GM23338 (cell line): ENCODE data around the gene LIF. TPM values are rescaled to one million over a fixed set of nuclear protein-coding genes. Genes with fewer than 3 reads are reported as not detected.
A peak's percentile ranks its signal among the peaks of the same experiment; 100 is the strongest.

Source experiments
- ATAC-seq: fragments of 200-7000 bp; cut with Tn5 transposase; 3 replicates; pipeline ENCODE4 v1.9.1; 2020
- DNase-seq: peaks from one replicate; pipeline ENCODE4 v3.0.0-alpha.2; 2015; ENCODE audit warnings: low spot score
- H2AFZ ChIP-seq: fragments of 200-600 bp; sonication (generic); 2 replicates; pipeline ENCODE4 v1.8.0; 2016; ENCODE audit warnings: antibody characterized with exemption, mild to moderate bottlenecking, moderate library complexity
- H3F3A ChIP-seq: fragments of 200-600 bp; sonication (generic); replicated peaks from 2 replicates; pipeline ENCODE4 v1.8.0; 2017; ENCODE audit warnings: antibody characterized with exemption, mixed run types, low read depth
- H3K27ac ChIP-seq: fragments of 200-600 bp; sonication (generic); 2 replicates; pipeline ENCODE4 v1.6.1; 2016; ENCODE audit warnings: low read depth
- H3K27me3 ChIP-seq: fragments of 200-600 bp; sonication (generic); 2 replicates; pipeline ENCODE4 v1.8.0; 2016; ENCODE audit warnings: mild to moderate bottlenecking, mixed run types, moderate library complexity; ENCODE audit not compliant: insufficient read depth
- H3K36me3 ChIP-seq: fragments of 200-600 bp; sonication (generic); 2 replicates; pipeline ENCODE4 v1.8.0; 2016; ENCODE audit warnings: mild to moderate bottlenecking; ENCODE audit not compliant: insufficient read depth
- H3K4me1 ChIP-seq: fragments of 200-600 bp; sonication (generic); 2 replicates; pipeline ENCODE4 v1.8.0; 2016; ENCODE audit warnings: mild to moderate bottlenecking, moderate library complexity; ENCODE audit not compliant: insufficient read depth
- H3K4me2 ChIP-seq: fragments of 200-600 bp; sonication (generic); 2 replicates; pipeline ENCODE4 v1.7.1; 2017; ENCODE audit warnings: mixed run types
- H3K4me3 ChIP-seq: fragments of 200-600 bp; sonication (generic); 2 replicates; pipeline ENCODE4 v1.6.1; 2016; ENCODE audit warnings: mixed run types
- H3K79me2 ChIP-seq: fragments of 200-600 bp; sonication (generic); replicated peaks from 2 replicates; pipeline ENCODE4 v1.8.0; 2017; ENCODE audit warnings: mild to moderate bottlenecking; ENCODE audit not compliant: insufficient read depth
- H3K9me2 ChIP-seq: fragments of 200-600 bp; sonication (generic); 2 replicates; pipeline ENCODE4 v1.8.0; 2017; ENCODE audit not compliant: insufficient read depth
- H4K20me1 ChIP-seq: fragments of 200-600 bp; sonication (generic); replicated peaks from 2 replicates; pipeline ENCODE4 v1.8.0; 2017; ENCODE audit warnings: mild to moderate bottlenecking; ENCODE audit not compliant: insufficient read depth
- H3K27ac Mint-ChIP-seq: 2 replicates; pipeline ENCODE4 v1.8.0; 2020; ENCODE audit warnings: inconsistent platforms, mild to moderate bottlenecking, moderate library complexity, mixed read lengths
- H3K27me3 Mint-ChIP-seq: 3 replicates; pipeline ENCODE4 v1.8.0; 2022; ENCODE audit warnings: low read depth, mild to moderate bottlenecking, moderate library complexity, mixed read lengths, inconsistent platforms; ENCODE audit not compliant: insufficient read depth, poor library complexity
- H3K36me3 Mint-ChIP-seq: 3 replicates; pipeline ENCODE4 v1.8.0; 2021; ENCODE audit warnings: low read depth, mild to moderate bottlenecking, inconsistent platforms, moderate library complexity, mixed read lengths
- H3K4me1 Mint-ChIP-seq: 3 replicates; pipeline ENCODE4 v1.8.0; 2020; ENCODE audit warnings: mild to moderate bottlenecking, inconsistent platforms, mixed read lengths
- H3K4me3 Mint-ChIP-seq: 3 replicates; pipeline ENCODE4 v1.8.0; 2021; ENCODE audit warnings: moderate library complexity, mild to moderate bottlenecking, inconsistent platforms, mixed read lengths
- H3K9me3 Mint-ChIP-seq: 3 replicates; pipeline ENCODE4 v1.8.0; 2020; ENCODE audit warnings: moderate library complexity, mild to moderate bottlenecking, inconsistent platforms, mixed read lengths
- CREB1 ChIP-seq: fragments of 250-450 bp; sonication (Bioruptor Pico); IDR thresholded peaks from 2 replicates; pipeline ENCODE4 v1.5.0; 2020; ENCODE audit warnings: low read depth, mild to moderate bottlenecking, moderate library complexity
- EZH2 ChIP-seq: fragments of 200-600 bp; sonication (generic); IDR thresholded peaks from one replicate; pipeline ENCODE4 v1.8.0; 2017; ENCODE audit warnings: antibody characterized with exemption, mild to moderate bottlenecking, low read depth; ENCODE audit not compliant: unreplicated experiment
- EZH2phosphoT487 ChIP-seq: fragments of 200-600 bp; sonication (generic); IDR thresholded peaks from one replicate; pipeline ENCODE4 v1.8.1; 2018; ENCODE audit warnings: antibody characterized with exemption; ENCODE audit not compliant: unreplicated experiment
- JUNB ChIP-seq: IDR thresholded peaks from one replicate; pipeline ENCODE4 v1.6.1; 2016; ENCODE audit warnings: antibody characterized with exemption; ENCODE audit not compliant: unreplicated experiment
- ZNF114 ChIP-seq: fragments of 250-450 bp; sonication (Bioruptor Pico); IDR thresholded peaks from 2 replicates; pipeline ENCODE4 v1.5.0; 2020; ENCODE audit warnings: mild to moderate bottlenecking, moderate library complexity
- polyA plus RNA-seq: library from polyadenylated mRNA; unstranded; fragments of >200 nt; fragmentation: Nextera tagmentation; extraction: Ambion mirVana; gene quantifications from 2 replicates; pipeline ENCODE4 v1.2.1, GENCODE V29; 2016
- total RNA-seq: library from RNA; depleted of rRNA; stranded (reverse); fragments of >200 nt; shearing (Covaris generic); gene quantifications from 2 replicates; pipeline ENCODE4 v1.2.3, GENCODE V29; 2014
- TF ChIP-seq, protein P1 (sequence below): fragments of 250-450 bp; sonication (Bioruptor Pico); IDR thresholded peaks from 2 replicates; pipeline ENCODE4 v1.5.0; 2020; ENCODE audit warnings: mild to moderate bottlenecking, moderate library complexity
- TF ChIP-seq, protein P2 (sequence below), 2 experiments: fragments of 200-600 bp in 1 of 2; sonication (generic) in 1 of 2; conservative IDR thresholded peaks; 2 replicates each; pipeline versions ENCODE4 v1.5.1 to v1.6.1; 2016 to 2017; ENCODE audit warnings: antibody characterized with exemption in 2 of 2, low read depth in 2 of 2, mild to moderate bottlenecking in 2 of 2, moderate library complexity in 1 of 2

Gene LIF
- total and polyA plus RNA-seq, 2 experiments from 2014 or later: 1.8 to 3.6 TPM

DNA sequence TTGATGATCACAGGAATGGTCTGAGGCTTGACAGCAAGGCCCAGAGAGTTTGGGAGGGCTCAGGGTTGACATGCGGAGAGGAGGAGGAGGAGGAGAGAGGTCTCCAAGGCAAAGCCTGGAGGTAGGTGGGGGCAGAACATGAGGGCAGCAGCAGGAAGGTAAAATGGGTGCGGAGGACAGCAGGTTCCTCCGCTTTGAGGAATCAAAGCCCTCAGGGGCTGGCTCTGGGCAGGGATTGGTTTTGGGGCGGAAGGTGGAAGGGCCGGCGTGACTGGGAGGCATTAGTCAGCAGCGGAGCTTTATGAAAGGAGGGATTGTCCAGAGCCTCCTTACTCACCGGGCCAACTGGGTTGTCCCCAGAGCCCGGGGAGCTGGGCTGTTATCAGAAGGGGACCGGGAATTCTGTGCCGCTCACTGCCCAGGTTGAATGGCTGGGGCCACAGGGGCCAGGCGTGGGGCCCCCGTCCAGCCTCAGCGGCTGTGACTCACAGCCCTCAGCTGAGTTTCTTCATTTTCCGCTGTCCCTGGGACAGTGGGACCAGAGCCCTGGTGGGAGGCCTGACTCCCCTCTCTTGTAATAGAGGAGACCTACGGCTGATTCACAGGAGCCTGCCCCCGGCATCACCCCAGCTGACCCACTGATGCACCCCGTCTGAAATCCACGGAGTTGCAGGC is 36.2 kb downstream of the LIF start (continued):
- TF ChIP-seq, protein P1, sequence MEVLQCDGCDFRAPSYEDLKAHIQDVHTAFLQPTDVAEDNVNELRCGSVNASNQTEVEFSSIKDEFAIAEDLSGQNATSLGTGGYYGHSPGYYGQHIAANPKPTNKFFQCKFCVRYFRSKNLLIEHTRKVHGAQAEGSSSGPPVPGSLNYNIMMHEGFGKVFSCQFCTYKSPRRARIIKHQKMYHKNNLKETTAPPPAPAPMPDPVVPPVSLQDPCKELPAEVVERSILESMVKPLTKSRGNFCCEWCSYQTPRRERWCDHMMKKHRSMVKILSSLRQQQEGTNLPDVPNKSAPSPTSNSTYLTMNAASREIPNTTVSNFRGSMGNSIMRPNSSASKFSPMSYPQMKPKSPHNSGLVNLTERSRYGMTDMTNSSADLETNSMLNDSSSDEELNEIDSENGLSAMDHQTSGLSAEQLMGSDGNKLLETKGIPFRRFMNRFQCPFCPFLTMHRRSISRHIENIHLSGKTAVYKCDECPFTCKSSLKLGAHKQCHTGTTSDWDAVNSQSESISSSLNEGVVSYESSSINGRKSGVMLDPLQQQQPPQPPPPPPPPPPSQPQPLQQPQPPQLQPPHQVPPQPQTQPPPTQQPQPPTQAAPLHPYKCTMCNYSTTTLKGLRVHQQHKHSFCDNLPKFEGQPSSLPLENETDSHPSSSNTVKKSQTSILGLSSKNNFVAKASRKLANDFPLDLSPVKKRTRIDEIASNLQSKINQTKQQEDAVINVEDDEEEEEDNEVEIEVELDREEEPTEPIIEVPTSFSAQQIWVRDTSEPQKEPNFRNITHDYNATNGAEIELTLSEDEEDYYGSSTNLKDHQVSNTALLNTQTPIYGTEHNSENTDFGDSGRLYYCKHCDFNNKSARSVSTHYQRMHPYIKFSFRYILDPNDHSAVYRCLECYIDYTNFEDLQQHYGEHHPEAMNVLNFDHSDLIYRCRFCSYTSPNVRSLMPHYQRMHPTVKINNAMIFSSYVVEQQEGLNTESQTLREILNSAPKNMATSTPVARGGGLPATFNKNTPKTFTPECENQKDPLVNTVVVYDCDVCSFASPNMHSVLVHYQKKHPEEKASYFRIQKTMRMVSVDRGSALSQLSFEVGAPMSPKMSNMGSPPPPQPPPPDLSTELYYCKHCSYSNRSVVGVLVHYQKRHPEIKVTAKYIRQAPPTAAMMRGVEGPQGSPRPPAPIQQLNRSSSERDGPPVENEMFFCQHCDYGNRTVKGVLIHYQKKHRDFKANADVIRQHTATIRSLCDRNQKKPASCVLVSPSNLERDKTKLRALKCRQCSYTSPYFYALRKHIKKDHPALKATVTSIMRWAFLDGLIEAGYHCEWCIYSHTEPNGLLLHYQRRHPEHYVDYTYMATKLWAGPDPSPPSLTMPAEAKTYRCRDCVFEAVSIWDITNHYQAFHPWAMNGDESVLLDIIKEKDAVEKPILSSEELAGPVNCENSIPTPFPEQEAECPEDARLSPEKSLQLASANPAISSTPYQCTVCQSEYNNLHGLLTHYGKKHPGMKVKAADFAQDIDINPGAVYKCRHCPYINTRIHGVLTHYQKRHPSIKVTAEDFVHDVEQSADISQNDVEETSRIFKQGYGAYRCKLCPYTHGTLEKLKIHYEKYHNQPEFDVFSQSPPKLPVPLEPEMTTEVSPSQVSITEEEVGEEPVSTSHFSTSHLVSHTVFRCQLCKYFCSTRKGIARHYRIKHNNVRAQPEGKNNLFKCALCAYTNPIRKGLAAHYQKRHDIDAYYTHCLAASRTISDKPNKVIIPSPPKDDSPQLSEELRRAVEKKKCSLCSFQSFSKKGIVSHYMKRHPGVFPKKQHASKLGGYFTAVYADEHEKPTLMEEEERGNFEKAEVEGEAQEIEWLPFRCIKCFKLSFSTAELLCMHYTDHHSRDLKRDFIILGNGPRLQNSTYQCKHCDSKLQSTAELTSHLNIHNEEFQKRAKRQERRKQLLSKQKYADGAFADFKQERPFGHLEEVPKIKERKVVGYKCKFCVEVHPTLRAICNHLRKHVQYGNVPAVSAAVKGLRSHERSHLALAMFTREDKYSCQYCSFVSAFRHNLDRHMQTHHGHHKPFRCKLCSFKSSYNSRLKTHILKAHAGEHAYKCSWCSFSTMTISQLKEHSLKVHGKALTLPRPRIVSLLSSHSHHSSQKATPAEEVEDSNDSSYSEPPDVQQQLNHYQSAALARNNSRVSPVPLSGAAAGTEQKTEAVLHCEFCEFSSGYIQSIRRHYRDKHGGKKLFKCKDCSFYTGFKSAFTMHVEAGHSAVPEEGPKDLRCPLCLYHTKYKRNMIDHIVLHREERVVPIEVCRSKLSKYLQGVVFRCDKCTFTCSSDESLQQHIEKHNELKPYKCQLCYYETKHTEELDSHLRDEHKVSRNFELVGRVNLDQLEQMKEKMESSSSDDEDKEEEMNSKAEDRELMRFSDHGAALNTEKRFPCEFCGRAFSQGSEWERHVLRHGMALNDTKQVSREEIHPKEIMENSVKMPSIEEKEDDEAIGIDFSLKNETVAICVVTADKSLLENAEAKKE: no peak

DNA sequence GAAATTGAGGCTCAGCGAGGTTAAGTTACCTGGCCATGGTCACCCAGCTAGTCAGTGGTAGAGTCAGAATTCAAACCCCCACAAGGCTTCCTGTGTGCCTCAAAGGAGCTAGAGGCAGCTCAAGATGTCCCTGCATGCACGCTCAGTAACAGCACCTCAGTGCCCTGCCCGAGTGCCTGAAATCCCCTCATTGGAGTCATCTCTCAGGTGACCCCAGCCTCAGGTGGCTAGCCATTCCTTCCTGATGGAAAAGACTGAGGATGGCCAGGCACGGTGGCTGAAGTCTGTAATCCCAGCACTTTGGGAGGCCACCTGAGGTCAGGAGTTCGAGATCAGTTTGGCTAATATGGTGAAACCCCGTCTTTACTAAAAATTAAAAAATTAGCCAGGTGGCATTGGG is 36.9 kb downstream of the LIF start:
- ATAC-seq (no peak), DNase-seq (no peak)
- Histone ChIP-seq H3F3A (no peaks in the 10 kb centered on the region), H4K20me1 (no peaks in the 10 kb centered on the region), H3K9me2 (no peaks in the 10 kb centered on the region), H3K27me3 (no peaks in the 10 kb centered on the region), H2AFZ (0 out of 2 replicates have a peak overlapping the region, but pooled peaks have one; percentile 52), H3K27ac (no peak overlapping the region), H3K36me3 (no peaks in the 10 kb centered on the region), H3K79me2 (no peaks in the 10 kb centered on the region), H3K4me1 (peaks cover 7% of the 10 kb centered on the region), H3K4me2 (no peak overlapping the region), H3K4me3 (no peak overlapping the region)
- Mint-ChIP-seq H3K9me3 (no peaks in the 10 kb centered on the region; the same call in 2 of the 3 replicates), H3K36me3 (no peaks in the 10 kb centered on the region), H3K4me3 (no peak overlapping the region), H3K27me3 (peaks cover 8% of the 10 kb centered on the region), H3K4me1 (peaks cover 29% of the 10 kb centered on the region), H3K27ac (no peak overlapping the region)
- TF ChIP-seq, protein P2, sequence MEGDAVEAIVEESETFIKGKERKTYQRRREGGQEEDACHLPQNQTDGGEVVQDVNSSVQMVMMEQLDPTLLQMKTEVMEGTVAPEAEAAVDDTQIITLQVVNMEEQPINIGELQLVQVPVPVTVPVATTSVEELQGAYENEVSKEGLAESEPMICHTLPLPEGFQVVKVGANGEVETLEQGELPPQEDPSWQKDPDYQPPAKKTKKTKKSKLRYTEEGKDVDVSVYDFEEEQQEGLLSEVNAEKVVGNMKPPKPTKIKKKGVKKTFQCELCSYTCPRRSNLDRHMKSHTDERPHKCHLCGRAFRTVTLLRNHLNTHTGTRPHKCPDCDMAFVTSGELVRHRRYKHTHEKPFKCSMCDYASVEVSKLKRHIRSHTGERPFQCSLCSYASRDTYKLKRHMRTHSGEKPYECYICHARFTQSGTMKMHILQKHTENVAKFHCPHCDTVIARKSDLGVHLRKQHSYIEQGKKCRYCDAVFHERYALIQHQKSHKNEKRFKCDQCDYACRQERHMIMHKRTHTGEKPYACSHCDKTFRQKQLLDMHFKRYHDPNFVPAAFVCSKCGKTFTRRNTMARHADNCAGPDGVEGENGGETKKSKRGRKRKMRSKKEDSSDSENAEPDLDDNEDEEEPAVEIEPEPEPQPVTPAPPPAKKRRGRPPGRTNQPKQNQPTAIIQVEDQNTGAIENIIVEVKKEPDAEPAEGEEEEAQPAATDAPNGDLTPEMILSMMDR (conservative IDR thresholded peaks at IDR 0.05; ENCODE audit: low read depth in 2 of 2): no peak
- TF ChIP-seq EZH2phosphoT487: no peak
- TF ChIP-seq, protein P1: no peak
- no peak for TF ChIP-seq ZNF114 (CRISPR knock-in tag)
- TF ChIP-seq EZH2: no peak
- TF ChIP-seq CREB1 (CRISPR knock-in tag): no peak
- no peak for TF ChIP-seq JUNB
